Lower leg skin (tissue), 3 donors: ENCODE measurements around the gene QPRT.

Experiments used
- POLR2A ChIP-seq, 2 donors: fragments of 450-650 bp; IDR thresholded peaks; one replicate each; pipeline ENCODE4 v1.6.1; 2016 to 2017; ENCODE audit warnings: antibody characterized with exemption in 2 of 2, mild to moderate bottlenecking in 1 of 2, moderate library complexity in 1 of 2
- TF ChIP-seq, protein P1 (sequence below), 3 donors: fragments of 450-650 bp; IDR thresholded peaks; one replicate each; pipeline ENCODE4 v1.5.1; 2016; ENCODE audit warnings: antibody characterized with exemption in 3 of 3, mild to moderate bottlenecking in 3 of 3, moderate library complexity in 2 of 3

- TF ChIP-seq, protein P1, sequence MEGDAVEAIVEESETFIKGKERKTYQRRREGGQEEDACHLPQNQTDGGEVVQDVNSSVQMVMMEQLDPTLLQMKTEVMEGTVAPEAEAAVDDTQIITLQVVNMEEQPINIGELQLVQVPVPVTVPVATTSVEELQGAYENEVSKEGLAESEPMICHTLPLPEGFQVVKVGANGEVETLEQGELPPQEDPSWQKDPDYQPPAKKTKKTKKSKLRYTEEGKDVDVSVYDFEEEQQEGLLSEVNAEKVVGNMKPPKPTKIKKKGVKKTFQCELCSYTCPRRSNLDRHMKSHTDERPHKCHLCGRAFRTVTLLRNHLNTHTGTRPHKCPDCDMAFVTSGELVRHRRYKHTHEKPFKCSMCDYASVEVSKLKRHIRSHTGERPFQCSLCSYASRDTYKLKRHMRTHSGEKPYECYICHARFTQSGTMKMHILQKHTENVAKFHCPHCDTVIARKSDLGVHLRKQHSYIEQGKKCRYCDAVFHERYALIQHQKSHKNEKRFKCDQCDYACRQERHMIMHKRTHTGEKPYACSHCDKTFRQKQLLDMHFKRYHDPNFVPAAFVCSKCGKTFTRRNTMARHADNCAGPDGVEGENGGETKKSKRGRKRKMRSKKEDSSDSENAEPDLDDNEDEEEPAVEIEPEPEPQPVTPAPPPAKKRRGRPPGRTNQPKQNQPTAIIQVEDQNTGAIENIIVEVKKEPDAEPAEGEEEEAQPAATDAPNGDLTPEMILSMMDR (IDR thresholded peaks at IDR 0.05): no peak
- no peak for TF ChIP-seq POLR2A (IDR thresholded peaks at IDR 0.05)
Measured at GRCh38 chr16:29719063-29719462, 40.1 kb downstream of the QPRT start.
